Upper lobe of left lung (tissue), 6 donors: ENCODE results near the gene RAB25. TPM values are rescaled to one million over a fixed set of nuclear protein-coding genes. Genes with fewer than 3 reads are reported as not detected.

Experiments
- ATAC-seq, 2 donors: fragments of 200-7000 bp; cut with Tn5 transposase; one replicate each; pipeline ENCODE4 v1.9.1; 2022; ENCODE audit warnings: mild to moderate bottlenecking in 2 of 2, moderate library complexity in 2 of 2; ENCODE audit not compliant: low FRiP score in 2 of 2
- DNase-seq, 2 donors: peaks; one replicate each; pipeline ENCODE4 v3.0.0-alpha.2; 2019 to 2020
- H3K27ac ChIP-seq, 4 donors: fragments of 200-600 bp; sonication (generic); one replicate each; pipeline ENCODE4 v1.5.1; 2016 to 2019
- H3K27me3 ChIP-seq, 4 donors: fragments of 200-600 bp; sonication (generic); one replicate each; pipeline ENCODE4 v1.5.1; 2017 to 2019
- H3K36me3 ChIP-seq, 4 donors: fragments of 200-600 bp; sonication (generic); one replicate each; pipeline ENCODE4 v1.5.1; 2016 to 2019
- H3K4me1 ChIP-seq, 4 donors: fragments of 200-600 bp; sonication (generic); one replicate each; pipeline ENCODE4 v1.5.1; 2018 to 2019
- H3K4me3 ChIP-seq, 4 donors: fragments of 200-600 bp; sonication (generic); one replicate each; pipeline ENCODE4 v1.5.1; 2017 to 2019; ENCODE audit warnings: mild to moderate bottlenecking in 2 of 4, moderate library complexity in 1 of 4
- H3K9me3 ChIP-seq, 4 donors: fragments of 200-600 bp; sonication (generic); one replicate each; pipeline ENCODE4 v1.5.1; 2018 to 2019
- EP300 ChIP-seq, 4 donors: sonication (generic); formaldehyde crosslinking; IDR thresholded peaks; one replicate each; pipeline ENCODE4 v1.5.1; 2017; ENCODE audit warnings: antibody characterized with exemption in 4 of 4, control low read depth in 2 of 4
- POLR2A ChIP-seq, 4 donors: fragments of 450-650 bp; IDR thresholded peaks; one replicate each; pipeline ENCODE4 v1.5.1; 2016 to 2017; ENCODE audit warnings: antibody characterized with exemption in 4 of 4, mild to moderate bottlenecking in 2 of 4
- POLR2AphosphoS5 ChIP-seq, 2 donors: sonication (generic); formaldehyde crosslinking; IDR thresholded peaks; one replicate each; pipeline ENCODE4 v1.5.1; 2017; ENCODE audit warnings: antibody characterized with exemption in 2 of 2
- WGBS, 2 donors: methylation state at CpG; one replicate each; pipeline ENCODE4 v1.1.5; 2017 to 2018; 5-methylcytosine and 5-hydroxymethylcytosine counted together
- total RNA-seq, 6 donors: library from RNA; depleted of rRNA in 4 of 6; stranded (reverse); fragments of >200 nt in 4 of 6; gene quantifications; one replicate each; pipeline versions ENCODE4 v1.1.0 to v1.2.1, GENCODE V29; 2016 to 2021
- TF ChIP-seq, protein P1 (sequence below), 6 experiments: fragments of 450-650 bp in 4 of 6; fragments of 200-600 bp in 2 of 6; sonication (generic) in 2 of 6; IDR thresholded peaks; one replicate each; pipeline ENCODE4 v1.5.1; 2016 to 2019; ENCODE audit warnings: antibody characterized with exemption in 6 of 6
- donor health status: DM: no; HTN: no; CAD: no; lungs with moderate emphysema.
- donor health status: DM: no; HTN: yes; CAD: no; lungs with severe emphysema.

The RAB25 gene
- total RNA-seq, 6 donors from 2014 or later: 58.7 to 123 (median 88.9) TPM

- H3K9me3 ChIP-seq: no peaks in the 10 kb centered on the region
- peak overlapping the region in 3 of 4 donors; percentile 8 to 94 (median 71) for H3K27ac ChIP-seq
- TF ChIP-seq, protein P1, sequence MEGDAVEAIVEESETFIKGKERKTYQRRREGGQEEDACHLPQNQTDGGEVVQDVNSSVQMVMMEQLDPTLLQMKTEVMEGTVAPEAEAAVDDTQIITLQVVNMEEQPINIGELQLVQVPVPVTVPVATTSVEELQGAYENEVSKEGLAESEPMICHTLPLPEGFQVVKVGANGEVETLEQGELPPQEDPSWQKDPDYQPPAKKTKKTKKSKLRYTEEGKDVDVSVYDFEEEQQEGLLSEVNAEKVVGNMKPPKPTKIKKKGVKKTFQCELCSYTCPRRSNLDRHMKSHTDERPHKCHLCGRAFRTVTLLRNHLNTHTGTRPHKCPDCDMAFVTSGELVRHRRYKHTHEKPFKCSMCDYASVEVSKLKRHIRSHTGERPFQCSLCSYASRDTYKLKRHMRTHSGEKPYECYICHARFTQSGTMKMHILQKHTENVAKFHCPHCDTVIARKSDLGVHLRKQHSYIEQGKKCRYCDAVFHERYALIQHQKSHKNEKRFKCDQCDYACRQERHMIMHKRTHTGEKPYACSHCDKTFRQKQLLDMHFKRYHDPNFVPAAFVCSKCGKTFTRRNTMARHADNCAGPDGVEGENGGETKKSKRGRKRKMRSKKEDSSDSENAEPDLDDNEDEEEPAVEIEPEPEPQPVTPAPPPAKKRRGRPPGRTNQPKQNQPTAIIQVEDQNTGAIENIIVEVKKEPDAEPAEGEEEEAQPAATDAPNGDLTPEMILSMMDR (IDR thresholded peaks at IDR 0.05): no peak
- no peak for TF ChIP-seq POLR2A (IDR thresholded peaks at IDR 0.05)
- no peak for TF ChIP-seq POLR2AphosphoS5 (IDR thresholded peaks at IDR 0.05)
- TF ChIP-seq EP300 (IDR thresholded peaks at IDR 0.05): no peak
- H3K4me3 ChIP-seq: no peak overlapping the region
- ATAC-seq (no peak), DNase-seq (no peak)
- no peaks in the 10 kb centered on the region for H3K27me3 ChIP-seq
- H3K36me3 ChIP-seq: no peaks in the 10 kb centered on the region
- peaks cover 14 to 29% (median 19%) of the 10 kb centered on the region in 4 donors for H3K4me1 ChIP-seq
- WGBS, 2 donors: 67 to 75% methylated on average over 10 of the region's 10 CpGs
Observed at GRCh38 chr1:156112276-156113137, 51.5 kb downstream of the RAB25 start.

DNA sequence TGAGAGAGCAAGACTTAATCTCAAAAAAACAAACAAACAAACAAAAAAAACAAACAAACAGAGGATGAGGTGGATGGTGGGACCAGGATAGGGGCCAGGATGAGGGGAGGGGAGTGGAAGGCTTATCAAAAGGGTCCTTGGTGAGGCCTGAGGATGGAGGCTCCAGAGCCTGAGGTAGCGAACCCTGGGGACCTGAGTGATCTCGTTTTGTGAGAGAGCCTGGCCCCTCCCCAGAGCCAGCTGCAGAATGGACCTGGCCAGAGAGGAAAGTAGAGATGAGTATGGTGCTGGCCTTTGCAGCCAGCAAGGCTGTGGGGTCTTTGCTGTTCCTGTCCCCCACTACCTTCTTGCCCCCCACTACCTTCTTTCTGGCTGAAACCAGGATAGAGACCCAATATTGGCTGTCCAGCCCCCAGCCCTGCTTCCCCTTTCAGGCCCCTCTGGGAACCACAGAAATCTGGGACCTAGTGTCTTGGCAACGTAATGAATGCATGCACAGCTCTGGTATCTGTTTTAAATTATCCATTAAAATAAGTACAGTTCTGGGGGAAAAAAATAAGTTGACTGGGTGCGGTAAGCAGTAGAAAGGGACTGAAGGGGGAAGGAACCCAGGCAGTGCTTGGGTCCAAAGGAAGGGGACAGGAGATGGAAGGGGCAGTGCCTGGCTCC is 52.5 kb downstream of the RAB25 start:
- Histone ChIP-seq H3K27me3 (no peaks in the 10 kb centered on the region), H3K4me1 (peaks cover 21 to 38% (median 28%) of the 10 kb centered on the region in 4 donors), H3K4me3 (no peak overlapping the region), H3K36me3 (peaks cover 0 to 3% (median 0%) of the 10 kb centered on the region in 4 donors), H3K9me3 (no peaks in the 10 kb centered on the region), H3K27ac (peak overlapping the region; percentile 93 to 98 (median 96))
- TF ChIP-seq, protein P1 (IDR thresholded peaks at IDR 0.05): no peak
- TF ChIP-seq EP300 (IDR thresholded peaks at IDR 0.05): no peak
- DNase-seq (no peak), ATAC-seq (no peak)
- WGBS, 2 donors: 57 to 68% methylated on average over 4 of the region's 4 CpGs

GRCh38 chr1:156114101-156114918 is 53.4 kb downstream of the RAB25 start, which contains the start of gene LMNA:
Gene LMNA (plus strand): TSS chr1:156114711. CDS start chr1:156114919, 208 bp downstream.
- TF ChIP-seq, protein P1 (IDR thresholded peaks at IDR 0.05): no peak
- TF ChIP-seq EP300 (IDR thresholded peaks at IDR 0.05) (peak in 2 of 4 donors; percentile 68 to 78), POLR2AphosphoS5 (IDR thresholded peaks at IDR 0.05) (peak; percentile 91 to 99), POLR2A (IDR thresholded peaks at IDR 0.05) (peak; percentile 64 to 97 (median 90))
- ATAC-seq: peak; percentile 89 to 94
- DNase-seq: peak; percentile 94 to 96
- Histone ChIP-seq H3K27ac (peak within 1 kb of the TSS; percentile 93 to 98 (median 96)), H3K27me3 (no peaks in the 10 kb centered on the region), H3K36me3 (peaks cover 0 to 3% (median 0%) of the 10 kb centered on the region in 4 donors), H3K9me3 (no peaks in the 10 kb centered on the region), H3K4me3 (peak within 1 kb of the TSS; percentile 80 to 96 (median 83)), H3K4me1 (peaks cover 30 to 47% (median 37%) of the 10 kb centered on the region in 4 donors)
- 1 to 2% methylated on average over 14 to 25 of the region's 37 CpGs for WGBS, 2 donors

- H3K27me3 ChIP-seq: no peaks in the 10 kb centered on the region
- peak in 2 of 4 donors; percentile 38 to 64 for TF ChIP-seq POLR2A (IDR thresholded peaks at IDR 0.05)
- TF ChIP-seq POLR2AphosphoS5 (IDR thresholded peaks at IDR 0.05): peak in 1 of 2 donors; percentile 5
- TF ChIP-seq EP300 (IDR thresholded peaks at IDR 0.05): no peak
- TF ChIP-seq, protein P1 (IDR thresholded peaks at IDR 0.05): no peak
- H3K36me3 ChIP-seq: peaks cover 0 to 3% (median under 1%) of the 10 kb centered on the region in 4 donors
- peak; percentile 21 to 58 for ATAC-seq
- H3K4me1 ChIP-seq: peaks cover 37 to 54% (median 44%) of the 10 kb centered on the region in 4 donors
- 0 to 3% methylated on average over 23 to 34 of the region's 49 CpGs for WGBS, 2 donors
- DNase-seq: peak in 1 of 2 donors; percentile 90
- H3K27ac ChIP-seq: peak overlapping the region; percentile 93 to 98 (median 96)
- peak overlapping the region; percentile 80 to 96 (median 83) for H3K4me3 ChIP-seq
- no peaks in the 10 kb centered on the region for H3K9me3 ChIP-seq
Observed at GRCh38 chr1:156114919-156115513, 54.1 kb downstream of the RAB25 start.
